ENCODE measurements around the gene GABARAP. TPM values are rescaled to one million over a fixed set of nuclear protein-coding genes. Genes with fewer than 3 reads are reported as not detected.

GABARAP gene
- polyA plus RNA-seq, 1 donor from 2014 or later = 384 TPM

- Histone ChIP-seq H3K9me2 (ENCODE audit: insufficient read depth, low read length) (no peaks in the 10 kb centered on the region), H4K20me1 (ENCODE audit: insufficient read depth) (no peaks in the 10 kb centered on the region), H3K27ac (ENCODE audit: low read length) (peak overlapping the region; percentile 34), H3F3A (ENCODE audit: insufficient read depth, low read length, poor library complexity, severe bottlenecking) (no peaks in the 10 kb centered on the region), H3K27me3 (ENCODE audit: insufficient read depth, low read depth, low read length) (no peaks in the 10 kb centered on the region), H3K79me2 (replicated peaks; ENCODE audit: insufficient read depth, low read length) (peaks cover 39% of the 10 kb centered on the region), H3K9ac (ENCODE audit: low read length) (peak overlapping the region; percentile 83), H3K4me3 (ENCODE audit: low read length) (peak overlapping the region; percentile 99), H3K4me2 (ENCODE audit: low read length) (no peak overlapping the region), H3K36me3 (ENCODE audit: insufficient read depth, low read length) (no peaks in the 10 kb centered on the region), H2AFZ (ENCODE audit: low read depth, low read length) (peak overlapping the region; percentile 4), H3K9me3 (ENCODE audit: low read length) (no peaks in the 10 kb centered on the region)
- no peak for TF ChIP-seq POLR2AphosphoS5 (IDR thresholded peaks at IDR 0.05)
- TF ChIP-seq EZH2 (IDR thresholded peaks at IDR 0.05; ENCODE audit: borderline replicate concordance, insufficient read depth, low read length, poor library complexity, severe bottlenecking) = no peak
- no peak for TF ChIP-seq MXI1 (conservative IDR thresholded peaks at IDR 0.05; ENCODE audit: poor library complexity, severe bottlenecking)
- no peak for TF ChIP-seq TAF1 (IDR thresholded peaks at IDR 0.05; ENCODE audit: low read depth)
- no peak for TF ChIP-seq SMC3 (conservative IDR thresholded peaks at IDR 0.05; ENCODE audit: poor library complexity)
- TF ChIP-seq EP300 (conservative IDR thresholded peaks at IDR 0.05; ENCODE audit: poor library complexity, severe bottlenecking) = no peak
- no peak for TF ChIP-seq REST (IDR thresholded peaks at IDR 0.05; ENCODE audit: borderline replicate concordance)
- no peak for TF ChIP-seq CTCF (IDR thresholded peaks at IDR 0.05; ENCODE audit: poor library complexity, severe bottlenecking)
- no peak for TF ChIP-seq RAD21 (conservative IDR thresholded peaks at IDR 0.05)
Observed at GRCh38 chr17:7219229-7219811, 22.9 kb downstream of the GABARAP start.

- Histone ChIP-seq H3K27ac (ENCODE audit: low read length) (no peak overlapping the region), H4K20me1 (ENCODE audit: insufficient read depth) (no peaks in the 10 kb centered on the region), H3K9me2 (ENCODE audit: insufficient read depth, low read length) (no peaks in the 10 kb centered on the region)
Observed at GRCh38 chr17:7218758-7219157, 23.5 kb downstream of the GABARAP start.

More at GRCh38 chr17:7218758-7219157, 23.5 kb downstream of the GABARAP start:
- Histone ChIP-seq H3K4me2 (ENCODE audit: low read length) (no peak overlapping the region), H3F3A (ENCODE audit: insufficient read depth, low read length, poor library complexity, severe bottlenecking) (no peaks in the 10 kb centered on the region), H3K4me3 (ENCODE audit: low read length) (peak overlapping the region; percentile 82), H3K27me3 (ENCODE audit: insufficient read depth, low read depth, low read length) (no peaks in the 10 kb centered on the region), H3K79me2 (replicated peaks; ENCODE audit: insufficient read depth, low read length) (peaks cover 39% of the 10 kb centered on the region), H2AFZ (ENCODE audit: low read depth, low read length) (no peak overlapping the region), H3K9me3 (ENCODE audit: low read length) (no peaks in the 10 kb centered on the region), H3K36me3 (ENCODE audit: insufficient read depth, low read length) (no peaks in the 10 kb centered on the region), H3K9ac (ENCODE audit: low read length) (peak overlapping the region; percentile 92)
- TF ChIP-seq EP300 (conservative IDR thresholded peaks at IDR 0.05; ENCODE audit: poor library complexity, severe bottlenecking) (no peak), EZH2 (IDR thresholded peaks at IDR 0.05; ENCODE audit: borderline replicate concordance, insufficient read depth, low read length, poor library complexity, severe bottlenecking) (no peak), TAF1 (IDR thresholded peaks at IDR 0.05; ENCODE audit: low read depth) (no peak), RAD21 (conservative IDR thresholded peaks at IDR 0.05) (no peak), CTCF (IDR thresholded peaks at IDR 0.05; ENCODE audit: poor library complexity, severe bottlenecking) (no peak), MXI1 (conservative IDR thresholded peaks at IDR 0.05; ENCODE audit: poor library complexity, severe bottlenecking) (no peak), SMC3 (conservative IDR thresholded peaks at IDR 0.05; ENCODE audit: poor library complexity) (no peak), POLR2AphosphoS5 (IDR thresholded peaks at IDR 0.05) (no peak), REST (IDR thresholded peaks at IDR 0.05; ENCODE audit: borderline replicate concordance) (no peak)
